HG03095 (cell line): ENCODE results near the gene STRIT1.
"Not testable (repeated sequence)": the region's sequence is repeated elsewhere in the genome, so short reads cannot be mapped to it uniquely, and the experiment has no call there.

Experiments
- ATAC-seq: cut with Tn5 transposase; IDR thresholded peaks from one replicate; pipeline ENCODE4 v1.9.1; 2021; ENCODE audit warnings: moderate library complexity; ENCODE audit not compliant: unreplicated experiment

Gene STRIT1

GRCh38 chr3:155274435-155274834 lies 19.0 kb downstream of the STRIT1 start:
- ATAC-seq = not testable (repeated sequence)

DNA sequence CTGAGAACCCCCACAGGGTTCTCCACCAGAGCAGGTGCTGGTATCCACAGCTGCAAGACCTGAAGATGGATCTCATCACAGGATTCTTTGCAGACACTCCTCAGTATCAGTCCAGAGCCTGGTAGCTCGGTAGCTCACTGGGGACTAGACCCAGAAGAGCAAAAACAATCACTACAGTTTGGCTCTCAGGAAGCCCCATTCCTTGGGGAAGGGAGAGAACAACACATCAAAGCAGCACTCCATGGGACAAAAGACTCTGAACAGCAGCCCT lies 22.2 kb downstream of the STRIT1 start:
- no peak for ATAC-seq

- ATAC-seq = no peak
Observed at GRCh38 chr3:155270485-155271342, 22.8 kb downstream of the STRIT1 start.

DNA sequence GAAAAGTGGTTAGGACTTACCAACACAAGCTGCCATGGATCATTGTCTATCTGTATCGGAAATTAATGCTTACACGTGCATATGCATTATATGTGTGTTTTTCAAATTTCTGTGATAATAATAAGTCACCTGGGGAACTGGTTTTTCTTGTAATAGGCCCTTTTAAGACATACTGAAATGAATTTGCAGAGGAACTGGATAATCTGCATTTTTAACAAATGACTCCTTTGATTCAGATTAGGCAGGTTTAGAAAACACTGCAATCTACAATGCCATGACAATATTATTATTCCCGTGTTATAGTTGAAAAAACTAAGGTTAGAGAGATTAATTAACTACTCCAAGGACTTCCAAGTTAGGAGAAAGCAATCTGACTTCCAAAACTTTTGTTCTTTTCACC lies 23.4 kb downstream of the STRIT1 start:
- no peak for ATAC-seq

GRCh38 chr3:155262855-155263254 lies 30.6 kb downstream of the STRIT1 start:
- not testable (repeated sequence) for ATAC-seq

DNA sequence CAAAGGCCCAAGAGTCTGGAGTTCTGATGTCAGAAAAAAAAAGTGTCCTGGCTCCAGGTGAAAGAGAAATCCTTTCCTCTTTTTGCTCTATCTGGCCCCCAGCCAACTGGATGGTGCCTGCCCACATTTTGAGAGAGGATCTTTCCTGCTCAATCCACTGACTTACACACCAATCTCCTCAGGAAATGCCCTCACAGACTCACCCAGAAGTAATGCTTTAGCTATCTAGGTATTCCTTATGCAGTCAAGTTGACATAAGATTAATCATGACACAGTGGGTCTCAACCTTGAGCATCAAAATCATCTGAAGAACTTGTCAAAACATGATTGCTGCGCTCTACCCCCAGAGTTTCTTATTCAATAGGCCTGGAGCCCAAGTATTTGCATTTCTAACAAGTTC lies 31.2 kb downstream of the STRIT1 start:
- ATAC-seq = no peak

- ATAC-seq = no peak
Observed at GRCh38 chr3:155254445-155254844, 39.0 kb downstream of the STRIT1 start.

DNA sequence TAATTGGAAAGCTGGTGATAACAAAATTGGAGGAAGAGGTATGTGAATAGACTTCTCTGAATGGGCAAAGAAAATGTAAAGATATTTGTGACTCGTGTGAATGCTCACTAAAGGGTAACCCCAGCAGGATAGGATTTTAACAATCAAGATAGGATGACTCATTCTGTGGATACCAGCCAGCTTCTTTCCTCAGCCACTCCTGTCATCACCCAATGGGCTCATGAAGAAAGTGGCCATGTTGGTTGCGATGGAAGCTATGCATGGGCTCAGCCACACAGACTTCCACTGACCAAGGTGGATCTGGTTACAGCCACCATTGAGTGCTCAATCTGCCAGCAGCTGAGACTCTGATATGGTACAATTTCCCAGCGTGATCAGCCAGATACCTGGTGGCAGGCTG lies 40.9 kb downstream of the STRIT1 start:
- ATAC-seq = no peak

DNA sequence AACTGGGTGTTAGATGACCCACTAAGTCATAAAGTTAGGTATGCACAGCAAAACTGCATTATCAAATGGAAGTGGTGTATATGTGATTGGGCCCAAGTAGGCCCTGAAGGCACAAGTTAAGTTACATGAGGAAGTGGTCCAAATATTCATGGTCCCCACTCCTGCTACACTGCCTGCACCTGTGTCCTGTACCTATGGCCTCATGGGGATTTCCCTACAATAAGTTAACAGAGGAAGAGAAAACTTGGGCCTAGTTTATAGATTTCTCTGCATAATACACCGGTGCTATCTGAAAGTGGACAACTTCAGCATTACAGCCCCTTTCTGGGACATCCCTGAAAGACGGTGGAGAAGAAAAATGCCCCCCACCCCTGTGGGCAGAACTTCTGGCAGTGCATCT lies 41.5 kb downstream of the STRIT1 start:
- ATAC-seq = peak; percentile 59

DNA sequence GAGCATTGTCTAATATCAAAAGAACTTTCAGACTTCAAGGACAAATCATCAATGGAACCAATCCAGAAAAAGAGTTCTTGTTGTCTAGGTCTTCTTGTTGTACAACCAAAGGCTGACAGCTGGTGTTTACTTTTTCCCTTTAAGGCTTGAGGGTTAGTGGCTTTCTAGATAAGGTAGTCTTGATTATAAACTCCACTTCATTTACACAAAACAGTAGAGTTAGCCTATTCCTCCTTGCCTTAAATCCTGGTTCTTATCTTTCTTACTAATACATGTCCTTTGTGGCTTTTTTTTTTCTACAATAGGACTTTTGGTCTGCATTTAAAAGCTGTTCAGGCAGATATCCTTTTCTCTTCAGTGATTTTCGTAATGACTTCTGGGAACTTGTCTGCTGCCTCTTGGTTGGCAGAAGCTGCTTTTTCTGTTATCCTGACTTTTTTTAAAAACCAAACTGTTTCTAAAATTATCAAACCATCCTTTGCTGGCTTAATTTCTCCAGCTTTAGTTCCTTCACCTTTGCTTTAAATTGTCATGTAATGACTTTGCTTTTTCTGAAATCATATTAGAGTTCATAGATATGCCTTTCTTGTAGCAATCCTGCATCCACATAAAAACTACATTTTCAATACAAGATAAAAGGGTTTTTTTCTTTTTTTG lies 44.8 kb downstream of the STRIT1 start:
- ATAC-seq = no peak

DNA sequence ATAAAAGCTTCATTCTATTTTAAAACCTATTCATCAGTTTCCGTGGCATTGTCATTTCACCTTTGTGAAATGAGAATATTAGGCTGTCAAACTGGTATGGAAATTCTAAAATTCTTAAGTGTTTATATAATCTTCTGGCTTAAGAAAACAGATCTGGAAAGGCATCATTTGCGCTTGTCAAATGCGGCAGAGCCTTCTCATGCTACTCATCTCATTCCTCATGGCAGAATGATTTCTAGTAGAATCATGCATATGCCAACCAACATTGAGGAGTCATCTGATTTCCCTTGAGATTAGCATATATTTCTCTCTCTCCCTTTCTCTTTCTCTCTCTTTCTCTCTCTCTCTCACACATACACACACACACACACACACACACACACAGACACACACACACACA lies 48.8 kb downstream of the STRIT1 start:
- no peak for ATAC-seq

DNA sequence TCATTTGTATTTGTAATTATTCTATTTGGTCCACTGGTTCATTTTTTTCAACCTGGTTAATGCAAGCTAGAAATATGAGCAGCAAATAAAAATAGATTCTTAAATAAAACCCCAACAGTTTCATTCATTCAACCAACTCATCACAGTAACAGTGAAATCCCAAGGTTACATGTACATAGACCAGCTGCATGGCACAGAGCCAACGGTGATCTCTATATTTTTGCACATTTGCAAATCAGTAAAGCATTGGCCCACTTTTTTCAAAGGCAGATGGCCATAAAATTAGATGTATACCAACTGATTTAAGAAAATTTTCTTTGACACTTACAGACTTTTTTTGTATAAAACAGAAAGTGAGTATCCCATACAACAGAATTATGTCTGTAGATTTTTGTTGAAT lies 49.3 kb downstream of the STRIT1 start:
- no peak for ATAC-seq

DNA sequence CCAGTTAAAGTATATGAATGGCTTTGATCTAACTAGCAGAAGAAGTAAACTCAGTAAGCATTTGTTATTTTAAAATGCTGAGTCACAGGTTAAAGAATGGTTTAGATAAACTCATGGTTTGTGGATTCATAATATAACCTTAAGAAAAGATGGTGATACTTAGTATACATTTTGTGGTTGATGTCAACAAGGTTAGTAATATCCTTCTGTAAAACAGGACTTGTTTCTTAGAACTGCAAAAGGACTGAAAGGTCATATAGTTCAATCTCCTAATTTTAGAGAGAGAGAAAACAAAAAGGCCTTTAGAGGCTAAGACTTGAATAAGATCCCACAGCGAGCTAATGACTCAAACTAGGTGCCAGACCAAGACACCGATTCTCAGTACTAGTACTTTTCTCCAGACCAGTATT lies 50.0 kb downstream of the STRIT1 start:
- ATAC-seq = no peak

- no peak for ATAC-seq
Observed at GRCh38 chr3:155242342-155242741, 51.1 kb downstream of the STRIT1 start.

- no peak for ATAC-seq
Observed at GRCh38 chr3:155241579-155241978, 51.9 kb downstream of the STRIT1 start.
